ENCODE measurements around the gene CFDP1. TPM values are rescaled to one million over a fixed set of nuclear protein-coding genes. Genes with fewer than 3 reads are reported as not detected.
A peak's percentile ranks its signal among the peaks of the same experiment; 100 is the strongest.

CFDP1 gene
- total RNA-seq, 1 donor from 2014 or later: 65.6 TPM

- H3K27me3 Mint-ChIP-seq (ENCODE audit: unreplicated experiment): no peaks in the 10 kb centered on the region
- H3K36me3 Mint-ChIP-seq (ENCODE audit: unreplicated experiment): peaks cover 15% of the 10 kb centered on the region
- no peaks in the 10 kb centered on the region for H3K9me3 Mint-ChIP-seq (ENCODE audit: unreplicated experiment)
- peaks cover 93% of the 10 kb centered on the region for H3K4me1 Mint-ChIP-seq (ENCODE audit: unreplicated experiment)
- peak; percentile 97 for DNase-seq (ENCODE audit: extremely low spot score, unreplicated experiment)
- H3K27ac Mint-ChIP-seq (ENCODE audit: unreplicated experiment): peak overlapping the region; percentile 98
- peak overlapping the region; percentile 65 for H3K4me3 Mint-ChIP-seq (ENCODE audit: unreplicated experiment)
- TF ChIP-seq CTCF (IDR thresholded peaks at IDR 0.05): no peak
These were observed 188.2 kb downstream of the CFDP1 start for GRCh38 chr16:75244844-75245758.

- peak; percentile 27 for TF ChIP-seq CTCF (IDR thresholded peaks at IDR 0.05)
- Mint-ChIP-seq H3K36me3 (ENCODE audit: unreplicated experiment) (peaks cover 19% of the 10 kb centered on the region), H3K9me3 (ENCODE audit: unreplicated experiment) (no peaks in the 10 kb centered on the region), H3K4me3 (ENCODE audit: unreplicated experiment) (peak overlapping the region; percentile 65), H3K27ac (ENCODE audit: unreplicated experiment) (peak overlapping the region; percentile 98), H3K27me3 (ENCODE audit: unreplicated experiment) (no peaks in the 10 kb centered on the region), H3K4me1 (ENCODE audit: unreplicated experiment) (peaks cover 90% of the 10 kb centered on the region)
- no peak for DNase-seq (ENCODE audit: extremely low spot score, unreplicated experiment)
These were observed 189.0 kb downstream of the CFDP1 start for GRCh38 chr16:75244225-75244809.

Other genes with a start within 250 kb of the CFDP1 start
- not detected in 2 replicates for gene CTRB2, start 226.3 kb downstream of the CFDP1 start, total RNA-seq
- gene CTRB1, start 214.5 kb downstream of the CFDP1 start, total RNA-seq: not detected in 2 replicates
- 126 and 138 TPM in 2 replicates for gene BCAR1, start 181.9 kb downstream of the CFDP1 start, total RNA-seq
- gene TMEM170A, start 31.2 kb upstream of the CFDP1 start, total RNA-seq: 13.9 and 15.2 TPM in 2 replicates
- gene CHST6, start 61.9 kb upstream of the CFDP1 start, total RNA-seq: 0.43 and 0.55 TPM in 2 replicates
- 0.27 TPM in 1 of 2 replicates, not detected in the other for gene CHST5, start 102.6 kb upstream of the CFDP1 start, total RNA-seq
- gene TMEM231, start 122.7 kb upstream of the CFDP1 start, total RNA-seq: 8.3 and 8.4 TPM in 2 replicates
- 84.6 and 90.3 TPM in 2 replicates for gene GABARAPL2, start 132.9 kb upstream of the CFDP1 start, total RNA-seq
- 55.0 and 55.9 TPM in 2 replicates for gene ADAT1, start 189.8 kb upstream of the CFDP1 start, total RNA-seq
- 104 and 108 TPM in 2 replicates for gene KARS1, start 214.2 kb upstream of the CFDP1 start, total RNA-seq
- gene TERF2IP, start 214.3 kb upstream of the CFDP1 start, total RNA-seq: 65.8 and 66.4 TPM in 2 replicates
- gene CPHXL2, start 243.5 kb upstream of the CFDP1 start, total RNA-seq: not detected in 2 replicates

All from osteocyte (in vitro differentiated cells).